NCI-H2029 (cell line): ENCODE results near the gene TNPO3.
"Not testable (repeated sequence)": the region's sequence is repeated elsewhere in the genome, so short reads cannot be mapped to it uniquely, and the experiment has no call there.

ENCODE experiments used
- DNase-seq: peaks from one replicate; lab custom pipeline; 2025; lab: John Stamatoyannopoulos, UW

TNPO3 gene

DNA sequence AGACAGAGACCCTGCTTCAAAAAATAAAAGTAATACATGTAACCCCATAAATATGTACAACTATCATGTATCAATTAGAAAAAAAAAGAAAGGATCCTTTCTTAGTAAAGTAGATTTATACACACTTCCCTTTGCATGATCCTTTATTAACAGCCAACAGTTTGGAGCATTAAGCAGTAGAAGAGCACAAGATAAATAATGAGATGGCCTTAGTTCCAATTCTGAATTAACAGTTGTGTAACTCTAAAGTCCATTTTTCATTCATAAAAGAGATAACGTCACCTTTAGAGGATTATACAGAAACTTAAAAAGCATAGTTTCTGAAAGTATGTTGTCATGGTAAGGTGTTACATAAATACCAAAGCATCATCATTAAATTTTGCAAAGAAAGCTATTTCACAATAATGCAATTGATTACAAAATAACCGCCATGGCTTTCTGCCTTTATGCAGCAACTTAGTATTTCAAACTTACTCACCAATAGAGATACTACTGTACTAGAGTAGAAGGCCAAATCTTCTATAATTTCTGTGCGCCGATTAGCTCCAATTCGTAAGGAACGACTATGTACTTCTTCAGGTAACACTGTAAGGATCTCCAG is 40.3 kb downstream of the TNPO3 start:
- no peak for DNase-seq

DNA sequence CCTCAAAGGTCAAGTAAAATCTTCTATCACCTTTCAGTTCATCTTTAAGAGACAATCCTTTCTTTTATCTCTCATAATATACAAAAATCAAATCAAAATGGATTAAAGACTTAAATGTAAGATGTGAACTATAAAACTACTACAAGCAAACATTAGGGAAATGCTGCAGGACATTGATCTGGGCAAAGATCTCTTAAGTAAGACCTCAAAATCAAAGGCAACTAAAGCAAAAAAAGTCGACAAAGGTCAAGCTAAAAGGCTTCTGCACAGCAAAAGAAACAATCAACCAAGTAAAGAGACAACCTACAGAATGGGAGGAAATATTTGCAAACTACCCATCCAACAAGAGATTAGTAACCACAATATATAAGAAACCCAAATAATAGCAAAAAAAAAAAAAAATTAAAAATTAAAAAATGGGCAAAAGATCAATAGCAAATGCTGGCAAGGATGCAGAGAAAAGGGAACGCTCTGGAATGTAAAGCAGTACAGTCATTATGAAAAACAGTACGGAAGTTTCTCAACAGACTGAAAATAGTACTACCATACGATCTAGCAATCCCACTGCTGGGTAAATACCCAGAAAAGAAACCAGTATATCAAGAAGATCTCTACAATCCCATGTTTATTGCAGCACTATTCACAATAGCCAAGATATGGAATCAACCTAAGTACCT is 41.7 kb downstream of the TNPO3 start:
- no peak for DNase-seq

DNA sequence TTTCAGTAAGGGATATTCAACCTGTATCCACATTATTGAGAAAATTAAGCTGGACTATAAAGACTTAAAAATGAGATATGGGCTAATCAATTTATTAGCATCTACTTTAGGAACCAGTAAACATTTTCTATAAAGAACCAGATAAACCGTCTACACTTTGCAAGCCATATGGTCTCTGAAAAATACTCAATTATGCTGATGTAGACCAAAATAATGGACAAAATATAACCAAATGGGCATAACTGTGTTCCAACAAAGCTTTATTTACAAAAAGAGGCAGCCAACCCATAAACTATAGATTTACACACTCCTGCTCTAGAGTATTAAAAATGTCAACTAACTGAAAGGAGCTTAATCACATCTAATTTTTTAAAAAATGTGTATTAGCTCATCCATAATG is 42.3 kb downstream of the TNPO3 start:
- DNase-seq: no peak

DNA sequence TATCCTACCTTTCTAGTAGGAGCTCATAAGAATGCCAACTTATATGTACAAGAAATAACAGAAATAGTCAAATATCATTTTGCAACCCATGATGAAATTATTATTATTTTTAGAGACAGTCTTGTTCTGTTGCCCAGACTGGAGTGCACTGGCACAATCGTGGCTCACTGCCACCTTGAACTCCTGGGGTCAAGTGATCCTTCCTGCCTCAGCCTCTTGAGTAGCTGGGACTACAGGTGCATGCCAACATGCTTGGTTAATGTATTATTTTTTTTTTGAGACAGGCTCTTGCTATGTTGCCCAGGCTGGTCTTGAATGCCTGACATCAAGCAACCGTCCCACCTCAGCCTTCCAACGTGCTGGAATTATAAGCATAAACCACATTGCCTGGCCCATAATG is 44.8 kb downstream of the TNPO3 start:
- peak; percentile 8 for DNase-seq

DNA sequence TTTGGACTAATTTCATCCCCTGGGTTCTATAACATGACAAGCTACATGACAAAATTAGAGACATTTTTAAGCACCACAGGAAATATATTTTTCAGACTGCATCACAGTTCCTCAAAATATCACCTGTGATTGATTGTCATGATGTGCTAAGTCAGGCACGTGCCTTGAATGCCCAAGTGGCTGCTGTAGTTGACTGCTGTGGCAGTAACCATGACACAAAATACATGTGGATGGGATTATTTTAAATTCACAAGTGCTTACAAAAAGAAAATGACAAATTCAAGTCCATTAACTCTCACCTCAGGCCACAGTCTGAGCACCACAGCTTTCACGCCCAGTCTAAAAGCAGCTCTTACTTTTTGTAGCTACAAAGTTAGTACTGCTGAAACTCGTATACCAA is 45.5 kb downstream of the TNPO3 start:
- DNase-seq: no peak

DNA sequence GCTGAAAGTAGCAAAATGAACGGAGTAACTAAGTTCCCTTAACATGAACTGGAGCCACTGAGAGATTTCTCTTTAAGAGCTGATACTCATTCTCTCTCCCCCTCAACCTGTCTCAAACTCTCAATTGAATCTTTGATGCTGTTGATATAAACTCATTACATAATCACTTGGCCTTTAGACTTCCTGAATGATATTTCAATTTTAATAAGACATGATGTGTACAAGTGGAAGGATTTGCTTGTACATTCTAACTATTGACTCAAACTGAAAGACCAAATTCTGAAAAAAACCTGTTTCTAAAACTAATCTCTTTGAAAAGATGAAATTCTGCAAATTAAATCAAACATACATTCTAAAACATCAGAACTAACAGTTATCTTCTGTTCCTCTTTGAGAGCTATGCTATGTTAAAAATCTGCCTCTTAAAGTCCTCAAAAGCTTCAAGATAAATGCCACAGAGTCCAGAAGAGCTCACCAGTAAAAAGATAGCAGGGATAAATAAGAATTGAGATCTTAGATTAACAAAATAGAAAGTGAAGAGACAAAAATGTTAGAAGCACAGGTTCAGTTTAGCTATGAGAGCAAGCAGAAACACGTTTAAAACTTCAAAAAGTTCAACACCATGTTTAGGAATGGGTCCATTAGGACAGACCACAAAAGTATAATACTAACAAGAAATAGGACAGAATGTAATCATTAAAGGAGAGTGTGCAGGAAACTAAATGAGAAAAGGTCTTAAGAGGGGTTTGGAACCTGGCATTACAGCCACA is 46.1 kb downstream of the TNPO3 start:
- DNase-seq: no peak

DNA sequence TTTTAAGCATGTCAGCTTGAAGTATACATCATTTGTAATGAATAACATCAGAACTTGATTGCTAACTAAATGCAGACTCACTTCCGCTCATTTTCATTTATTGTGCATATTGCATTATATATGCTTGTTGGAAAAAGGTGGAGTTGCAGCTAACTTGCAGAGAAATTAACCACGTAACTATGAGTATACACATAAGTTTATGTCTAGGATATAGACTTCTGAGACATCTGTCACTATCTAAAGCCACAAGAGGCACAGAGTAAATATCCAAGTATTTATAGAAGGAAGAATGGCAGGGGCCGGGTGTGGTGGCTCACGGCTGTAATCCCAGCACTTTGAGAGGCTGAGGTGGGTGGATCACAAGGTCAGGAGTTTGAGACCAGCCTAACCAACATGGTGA is 47.3 kb downstream of the TNPO3 start:
- no peak for DNase-seq

DNA sequence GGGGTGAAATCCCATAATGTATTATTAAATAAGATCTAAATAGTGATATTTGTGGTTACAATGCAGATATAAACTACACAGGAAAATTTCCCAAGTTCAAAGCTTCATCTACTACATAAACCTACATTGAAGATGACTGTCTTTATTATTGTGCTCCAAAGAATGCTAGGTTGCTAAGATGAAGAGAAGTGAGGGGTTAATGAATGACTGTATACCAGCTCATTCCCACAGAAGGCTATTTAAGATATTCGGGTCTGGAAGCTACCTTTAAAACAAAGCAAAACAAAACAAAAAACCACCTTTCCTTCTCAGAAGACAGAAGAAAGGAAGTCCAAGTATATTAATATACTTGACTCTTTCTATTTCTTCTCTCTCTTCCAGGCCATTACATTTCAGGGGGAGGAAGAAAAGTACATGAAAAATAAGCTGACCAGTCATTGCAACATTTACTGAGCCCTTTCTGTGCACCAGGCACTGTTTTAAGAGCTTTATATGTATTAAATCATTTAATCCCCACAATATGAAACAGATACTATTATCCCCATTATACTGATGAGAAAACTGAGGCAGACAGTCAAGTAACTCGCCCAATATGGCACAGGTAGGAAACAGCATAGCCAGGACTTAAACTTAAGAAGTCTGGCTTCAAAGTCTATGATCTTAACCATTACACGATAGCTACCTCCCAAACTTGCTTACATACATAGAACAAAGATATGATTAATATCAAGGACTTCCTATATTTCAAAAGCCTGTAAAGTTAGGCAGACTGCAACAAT is 48.1 kb downstream of the TNPO3 start:
- DNase-seq: no peak

DNA sequence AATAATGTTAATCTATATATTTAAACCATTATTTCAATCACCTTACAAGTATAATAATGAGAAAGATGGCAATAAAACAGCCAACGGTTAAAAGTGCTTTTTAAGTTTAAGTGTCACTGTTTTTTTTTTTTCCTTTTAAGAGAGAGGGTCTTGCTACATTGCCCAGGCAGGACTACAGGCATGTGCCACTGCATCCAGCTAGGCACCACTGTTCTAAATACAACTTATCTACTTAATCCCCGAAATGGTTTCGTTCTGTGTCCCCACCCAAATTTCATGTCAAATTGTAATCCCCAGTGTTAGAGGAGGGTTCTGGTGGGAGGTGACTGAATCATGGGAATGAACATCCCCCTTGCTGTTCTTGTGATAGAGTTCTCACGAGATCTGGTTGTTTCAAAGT is 49.7 kb downstream of the TNPO3 start:
- DNase-seq: no peak

DNA sequence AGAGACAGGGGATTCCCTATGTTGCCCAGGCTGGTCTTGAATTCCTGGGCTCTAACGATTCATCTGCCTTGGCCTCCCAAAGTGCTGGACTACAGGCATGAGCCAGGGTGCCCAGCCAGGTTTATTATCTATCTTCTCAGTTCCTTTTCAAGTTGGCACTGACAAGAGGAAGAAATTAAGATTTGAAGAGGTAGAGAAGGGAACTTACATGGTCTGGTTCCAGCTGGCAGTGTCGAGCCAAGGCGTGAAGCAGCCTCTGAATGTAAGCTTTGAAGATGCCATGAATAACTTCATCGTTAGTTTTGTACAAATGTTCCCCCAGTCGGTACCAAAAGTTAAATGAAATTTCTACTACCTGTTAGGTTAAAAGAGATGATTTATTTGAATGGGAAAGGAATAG is 57.7 kb downstream of the TNPO3 start:
- DNase-seq: no peak

DNA sequence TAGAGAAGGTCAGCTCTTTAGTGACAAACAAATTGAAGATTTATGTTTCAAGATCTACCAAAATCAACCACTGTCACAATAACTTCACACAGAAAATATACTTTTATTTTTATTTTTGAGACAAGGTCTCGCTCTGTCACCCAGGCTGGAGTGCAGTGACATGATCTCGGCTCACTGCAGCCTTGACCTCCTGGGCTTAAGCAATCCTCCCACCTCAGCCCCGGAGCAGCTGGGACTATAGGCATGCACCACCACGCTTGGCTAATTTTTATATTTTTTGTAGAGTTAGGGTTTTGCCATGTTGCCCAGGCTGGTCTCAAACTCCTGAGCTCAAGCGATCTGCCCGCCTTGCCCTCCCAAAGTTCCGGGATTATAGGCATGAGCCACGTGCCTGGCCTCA is 60.4 kb downstream of the TNPO3 start:
- not testable (repeated sequence) for DNase-seq

DNA sequence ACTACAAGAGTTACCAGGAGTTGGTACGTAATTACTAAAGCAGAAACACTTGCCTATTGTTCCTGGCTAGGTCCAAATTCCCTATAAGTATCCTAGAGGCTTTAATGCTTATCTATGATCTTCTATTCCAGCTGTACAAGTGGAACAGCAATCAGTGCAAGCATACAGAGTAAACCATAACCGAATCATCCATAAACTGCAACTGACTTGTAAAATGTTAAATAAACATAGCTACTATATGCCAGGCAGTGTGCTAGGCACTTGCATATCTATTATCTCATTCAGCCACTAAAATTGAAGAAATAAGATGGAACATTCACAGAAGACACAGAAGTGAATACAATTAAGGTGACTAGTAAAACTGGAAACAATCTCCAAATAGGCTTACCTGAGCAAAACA is 61.5 kb downstream of the TNPO3 start:
- no peak for DNase-seq

DNA sequence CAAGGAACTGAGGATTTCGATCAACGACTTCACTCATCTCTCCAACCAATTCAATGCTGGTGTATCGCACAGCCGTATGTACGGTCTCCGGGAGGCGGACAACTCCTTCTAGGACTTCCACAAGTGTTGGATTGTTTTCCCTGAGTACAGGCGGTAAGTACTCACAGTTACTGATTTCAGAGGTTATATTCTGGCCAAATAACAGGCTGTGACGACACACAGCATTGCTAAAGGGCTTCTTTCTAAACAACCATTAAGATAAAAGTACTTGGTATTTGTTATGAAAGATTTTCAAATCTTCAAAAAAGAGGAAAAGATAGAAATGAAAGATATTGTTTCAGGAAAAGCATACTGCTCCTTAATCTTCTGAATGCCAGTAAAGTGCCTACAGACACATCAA is 65.0 kb downstream of the TNPO3 start:
- no peak for DNase-seq

DNA sequence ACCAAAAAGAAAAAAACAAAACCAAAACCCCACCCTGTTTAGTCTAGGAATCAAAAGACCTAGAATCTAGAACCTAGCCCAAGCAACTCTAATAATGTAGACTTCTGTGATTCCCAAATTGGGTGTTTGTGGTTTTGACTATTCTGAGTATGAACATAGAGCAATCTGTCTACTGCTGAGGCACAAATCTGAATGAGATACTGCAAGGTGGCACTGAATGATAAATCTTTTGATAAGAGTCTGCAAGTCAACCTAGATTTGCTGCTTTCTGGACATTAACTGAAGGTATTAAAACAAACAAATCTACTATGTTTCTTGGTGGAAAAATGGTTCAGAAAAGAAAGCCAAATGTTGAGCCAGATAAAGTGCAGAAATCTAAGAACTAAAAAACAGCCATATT is 66.5 kb downstream of the TNPO3 start:
- DNase-seq: no peak

DNA sequence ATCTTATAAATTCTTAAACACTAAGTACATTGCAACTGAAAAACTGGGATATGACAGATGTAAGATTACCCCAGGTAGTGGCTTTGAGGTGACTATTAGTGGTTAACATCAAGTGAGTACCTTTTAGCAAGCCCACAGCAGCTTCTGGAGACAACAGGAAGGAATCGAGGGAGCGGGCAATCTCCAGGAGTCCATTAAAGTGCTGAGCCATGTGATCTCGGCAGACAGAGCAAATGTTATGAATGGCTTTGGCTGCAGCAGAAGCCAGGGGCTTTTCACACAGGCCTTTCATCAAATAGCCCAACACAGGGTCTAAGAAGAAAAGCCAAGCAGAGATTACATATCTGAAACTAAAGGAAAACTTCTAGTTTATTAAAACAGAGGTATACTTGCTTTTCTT is 68.3 kb downstream of the TNPO3 start:
- DNase-seq: no peak

DNA sequence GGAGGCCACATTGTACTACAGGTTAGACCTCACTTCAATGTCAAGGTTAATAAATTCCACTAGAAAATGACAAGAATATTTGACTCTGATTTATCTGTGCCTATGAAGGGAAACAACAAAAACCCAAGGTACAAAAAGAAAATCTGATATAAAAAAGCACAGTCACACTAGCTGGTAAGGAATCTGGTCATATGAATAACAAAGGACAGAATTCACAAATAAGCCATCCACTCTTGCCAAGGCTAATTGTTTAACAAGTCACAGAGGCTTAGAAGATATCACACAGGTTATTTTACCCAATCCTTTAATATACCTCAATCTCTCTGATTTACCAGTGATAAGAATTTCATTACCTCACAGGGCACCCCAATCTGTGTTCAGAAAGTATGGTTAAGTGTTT is 69.3 kb downstream of the TNPO3 start:
- DNase-seq: no peak

DNA sequence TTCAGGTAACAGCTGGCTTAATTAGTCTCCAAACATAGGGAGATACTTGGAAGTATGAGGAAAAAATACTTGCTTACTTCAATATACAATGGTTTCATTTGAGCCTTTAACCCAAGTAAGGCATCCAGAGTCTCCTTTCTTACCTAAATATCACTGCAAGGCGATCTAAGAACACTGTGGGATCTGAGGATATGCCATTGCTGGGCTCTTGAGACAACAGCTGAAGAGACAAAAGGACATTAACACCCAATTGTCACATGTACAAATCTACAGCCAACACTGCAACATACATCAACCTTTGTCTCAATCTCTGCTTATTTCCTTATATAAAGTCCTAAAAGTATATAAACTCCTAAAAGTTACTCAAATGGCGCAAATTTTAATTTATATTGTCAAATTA is 72.8 kb downstream of the TNPO3 start:
- DNase-seq: no peak

DNA sequence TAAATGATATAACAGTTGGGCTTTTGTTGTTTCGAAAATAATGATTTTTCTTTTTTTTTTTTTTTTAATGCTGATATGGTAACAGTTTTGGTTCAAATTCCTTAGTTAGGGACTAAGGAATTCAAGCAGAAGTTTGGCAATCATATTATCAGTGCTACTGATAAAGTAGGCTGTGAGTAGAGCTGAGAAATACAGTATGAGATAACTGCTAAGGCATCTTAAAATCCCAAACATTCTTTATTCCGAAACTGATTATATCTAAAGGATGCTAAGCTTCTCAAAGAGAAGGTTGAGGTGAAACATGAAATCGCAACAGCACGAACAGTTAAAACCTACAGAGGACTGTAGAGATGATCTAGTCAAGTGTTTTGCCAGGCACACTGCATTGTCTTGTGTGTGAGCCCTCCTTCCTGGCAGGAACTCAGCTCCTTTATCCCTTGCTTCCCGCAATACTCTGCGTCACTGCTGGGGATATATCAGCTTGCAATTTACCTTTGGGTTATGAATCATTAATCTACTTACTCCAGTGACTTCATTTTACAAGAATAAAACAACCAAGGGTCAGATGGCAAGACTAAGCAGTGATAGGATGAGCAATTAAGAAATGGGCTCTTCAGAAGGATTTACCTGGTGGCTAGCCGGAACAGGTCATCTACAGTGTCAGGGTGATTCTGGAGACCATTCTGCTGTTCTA is 80.5 kb downstream of the TNPO3 start:
- DNase-seq: no peak

DNA sequence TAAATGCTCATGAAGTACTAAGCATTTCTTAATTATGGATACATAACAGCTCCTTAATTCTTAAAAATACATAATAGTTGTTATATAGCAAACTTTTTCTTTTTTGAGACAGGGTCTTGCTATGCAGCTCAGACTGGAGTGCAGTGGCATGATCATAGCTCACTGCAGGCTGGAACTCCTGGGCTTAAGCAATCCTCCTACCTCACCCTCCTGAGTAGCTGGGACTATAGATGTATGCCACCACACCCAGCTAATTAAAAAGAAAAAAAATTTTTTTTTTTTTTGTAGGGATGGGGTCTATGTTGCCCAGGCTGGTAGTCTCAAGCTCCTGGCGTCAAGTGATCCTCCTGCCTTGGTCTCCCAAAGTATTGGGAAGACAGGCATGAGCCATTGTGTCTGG is 86.3 kb downstream of the TNPO3 start:
- no peak for DNase-seq

DNA sequence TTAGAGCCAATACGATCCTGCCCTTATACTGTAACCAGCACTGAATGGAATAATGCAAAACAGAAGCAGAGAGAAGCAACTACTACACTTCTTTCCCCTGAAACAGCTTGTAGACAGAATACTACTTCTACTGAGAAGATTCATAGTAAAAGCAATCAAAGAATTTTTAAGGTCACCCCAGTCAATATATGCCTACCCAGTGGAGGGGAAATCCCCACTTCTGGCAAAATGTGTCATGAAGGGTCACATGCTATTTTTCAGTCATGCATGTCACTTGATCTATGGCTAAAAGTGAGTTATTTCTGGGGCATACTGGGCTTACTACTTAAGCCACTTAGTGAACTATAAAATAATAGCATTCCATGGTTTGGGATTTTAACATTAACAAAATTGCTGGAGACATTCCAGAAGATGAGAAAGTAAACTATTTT is 91.6 kb downstream of the TNPO3 start:
- DNase-seq: no peak

DNA sequence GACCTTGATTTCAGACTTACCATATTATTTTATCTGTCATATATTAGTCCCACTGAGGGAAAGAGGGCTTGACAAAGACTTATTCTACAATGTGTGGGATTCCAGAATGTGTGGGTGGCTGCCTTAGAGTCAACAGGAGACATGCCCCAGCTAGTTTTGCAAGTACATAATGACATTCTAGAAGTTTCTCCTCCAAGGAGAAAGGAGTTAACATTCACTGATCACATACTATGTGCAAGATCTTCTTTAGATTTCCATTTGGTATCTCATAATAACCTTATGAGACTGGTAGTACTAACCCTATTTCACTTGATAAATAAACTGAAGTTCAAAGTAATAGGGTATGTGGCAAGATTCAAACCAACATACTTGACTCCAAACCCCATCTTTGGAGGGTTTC is 92.0 kb downstream of the TNPO3 start:
- DNase-seq: no peak

DNA sequence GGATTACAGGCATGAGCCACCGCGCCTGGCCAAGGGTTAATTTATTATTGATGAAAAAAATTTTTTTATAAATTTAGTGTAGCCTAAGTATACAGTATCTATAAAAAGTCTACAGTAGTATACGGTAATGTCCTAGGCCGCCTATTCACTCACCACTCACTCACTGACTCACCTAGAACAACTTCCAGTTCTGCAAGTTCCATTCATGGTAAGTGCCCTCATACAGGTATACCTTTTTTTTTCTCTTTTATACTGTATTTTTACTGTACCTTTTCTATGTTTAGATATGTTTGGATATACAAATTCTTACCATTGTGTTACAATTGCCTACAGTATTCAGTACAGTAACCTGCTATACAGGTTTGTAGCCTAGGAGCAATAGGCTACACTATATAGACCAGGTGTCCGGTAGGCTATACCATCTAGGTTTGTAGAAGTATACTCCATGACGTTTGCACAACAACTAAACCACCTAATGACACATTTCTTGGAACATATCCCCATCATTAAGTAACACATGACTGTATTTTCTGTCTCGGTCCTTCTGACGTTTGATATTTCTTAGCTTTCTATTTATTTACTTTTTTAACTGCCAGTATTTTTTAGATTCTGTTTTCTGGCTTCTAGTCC is 93.8 kb downstream of the TNPO3 start:
- DNase-seq: no peak
